Measurements from ENCODE around the gene APOO.

DNA sequence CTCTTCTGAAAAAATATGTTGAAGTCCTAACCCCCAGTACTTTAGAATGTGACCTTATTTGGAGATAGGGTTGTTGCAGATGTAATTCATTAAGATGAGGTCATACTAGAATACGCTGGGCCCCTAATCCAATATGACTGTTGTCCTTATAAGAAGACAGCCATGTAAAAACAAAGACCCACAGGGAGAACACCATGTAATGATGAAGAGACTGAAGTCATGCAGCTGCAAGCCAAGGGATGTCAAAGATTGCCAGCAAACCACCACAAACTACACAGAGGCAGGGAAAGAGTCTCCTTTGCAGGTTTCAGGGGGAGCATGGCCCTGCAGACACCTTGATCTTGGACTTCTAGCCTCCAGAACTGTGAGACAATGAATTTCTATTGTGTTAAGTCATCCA is 37.5 kb upstream of the APOO start:
- TF ChIP-seq, protein P1, sequence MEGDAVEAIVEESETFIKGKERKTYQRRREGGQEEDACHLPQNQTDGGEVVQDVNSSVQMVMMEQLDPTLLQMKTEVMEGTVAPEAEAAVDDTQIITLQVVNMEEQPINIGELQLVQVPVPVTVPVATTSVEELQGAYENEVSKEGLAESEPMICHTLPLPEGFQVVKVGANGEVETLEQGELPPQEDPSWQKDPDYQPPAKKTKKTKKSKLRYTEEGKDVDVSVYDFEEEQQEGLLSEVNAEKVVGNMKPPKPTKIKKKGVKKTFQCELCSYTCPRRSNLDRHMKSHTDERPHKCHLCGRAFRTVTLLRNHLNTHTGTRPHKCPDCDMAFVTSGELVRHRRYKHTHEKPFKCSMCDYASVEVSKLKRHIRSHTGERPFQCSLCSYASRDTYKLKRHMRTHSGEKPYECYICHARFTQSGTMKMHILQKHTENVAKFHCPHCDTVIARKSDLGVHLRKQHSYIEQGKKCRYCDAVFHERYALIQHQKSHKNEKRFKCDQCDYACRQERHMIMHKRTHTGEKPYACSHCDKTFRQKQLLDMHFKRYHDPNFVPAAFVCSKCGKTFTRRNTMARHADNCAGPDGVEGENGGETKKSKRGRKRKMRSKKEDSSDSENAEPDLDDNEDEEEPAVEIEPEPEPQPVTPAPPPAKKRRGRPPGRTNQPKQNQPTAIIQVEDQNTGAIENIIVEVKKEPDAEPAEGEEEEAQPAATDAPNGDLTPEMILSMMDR (IDR thresholded peaks at IDR 0.05): no peak
- TF ChIP-seq POLR2A (IDR thresholded peaks at IDR 0.05): no peak
- no peak for TF ChIP-seq EP300 (IDR thresholded peaks at IDR 0.05)
